Trophoblast cell (in vitro differentiated cells and primary cell): ENCODE results near the gene SRSF10.
A peak's percentile ranks its signal among the peaks of the same experiment; 100 is the strongest.
"Not testable (repeated sequence)": the region's sequence is repeated elsewhere in the genome, so short reads cannot be mapped to it uniquely, and the experiment has no call there.

Experiments
- DNase-seq, 2 donors: peaks; one replicate each; pipeline ENCODE4 v3.0.0-alpha.2; 2016
- H2AFZ ChIP-seq: 2 replicates; pipeline ENCODE4 v1.6.1; 2013; ENCODE audit warnings: low read length, moderate library complexity, mild to moderate bottlenecking; ENCODE audit not compliant: insufficient read depth, poor library complexity
- H2AK5ac ChIP-seq: 2 replicates; pipeline ENCODE4 v1.6.1; 2013; ENCODE audit warnings: mild to moderate bottlenecking, low read length
- H2BK120ac ChIP-seq: 2 replicates; pipeline ENCODE4 v1.6.1; 2013; ENCODE audit warnings: low read length, mild to moderate bottlenecking, moderate library complexity; ENCODE audit not compliant: insufficient read depth, poor library complexity
- H2BK12ac ChIP-seq: 2 replicates; pipeline ENCODE4 v1.6.1; 2013; ENCODE audit warnings: mild to moderate bottlenecking, low read length, moderate library complexity
- H2BK5ac ChIP-seq: 2 replicates; pipeline ENCODE4 v1.6.1; 2013; ENCODE audit warnings: low read length, low read depth, moderate library complexity, mild to moderate bottlenecking; ENCODE audit not compliant: poor library complexity
- H3K14ac ChIP-seq: 2 replicates; pipeline ENCODE4 v1.6.1; 2013; ENCODE audit warnings: mild to moderate bottlenecking, low read length
- H3K18ac ChIP-seq: 2 replicates; pipeline ENCODE4 v1.6.1; 2013; ENCODE audit warnings: mild to moderate bottlenecking, low read length
- H3K23ac ChIP-seq: 2 replicates; pipeline ENCODE4 v1.6.1; 2013; ENCODE audit warnings: low read length
- H3K27ac ChIP-seq: 2 replicates; pipeline ENCODE4 v1.5.1; 2013; ENCODE audit warnings: low read depth, mild to moderate bottlenecking, inconsistent platforms, low read length, moderate library complexity
- H3K27me3 ChIP-seq: 2 replicates; pipeline ENCODE4 v1.6.1; 2013; ENCODE audit warnings: inconsistent platforms, mild to moderate bottlenecking, low read length, moderate library complexity; ENCODE audit not compliant: insufficient read depth
- H3K36me3 ChIP-seq, 2 experiments: 1 replicate in 1 of 2; 2 replicates in 1 of 2; pipeline ENCODE4 v1.6.1; 2013; ENCODE audit warnings: low read length in 2 of 2, mild to moderate bottlenecking in 2 of 2, moderate library complexity in 1 of 2; ENCODE audit not compliant: insufficient read depth in 2 of 2, control insufficient read depth in 1 of 2
- H3K4ac ChIP-seq: 2 replicates; pipeline ENCODE4 v1.6.1; 2013; ENCODE audit warnings: low read depth, mild to moderate bottlenecking, low read length, moderate library complexity
- H3K4me1 ChIP-seq, 2 experiments: 1 replicate in 1 of 2; 2 replicates in 1 of 2; pipeline ENCODE4 v1.6.1; 2013; ENCODE audit warnings: low read length in 2 of 2, mild to moderate bottlenecking in 2 of 2, moderate library complexity in 1 of 2; ENCODE audit not compliant: insufficient read depth in 2 of 2, control insufficient read depth in 1 of 2
- H3K4me2 ChIP-seq: 2 replicates; pipeline ENCODE4 v1.6.1; 2013; ENCODE audit warnings: inconsistent platforms, mild to moderate bottlenecking, low read length, moderate library complexity
- H3K4me3 ChIP-seq: 2 replicates; pipeline ENCODE4 v1.5.1; 2013; ENCODE audit warnings: mild to moderate bottlenecking, low read depth, low read length, inconsistent platforms
- H3K79me1 ChIP-seq: one replicate; pipeline ENCODE4 v1.6.1; 2013; ENCODE audit warnings: low read length
- H3K79me2 ChIP-seq: 2 replicates; pipeline ENCODE4 v1.6.1; 2013; ENCODE audit warnings: low read length, mild to moderate bottlenecking; ENCODE audit not compliant: control insufficient read depth, insufficient read depth, poor library complexity
- H3K9ac ChIP-seq: 2 replicates; pipeline ENCODE4 v1.6.1; 2013; ENCODE audit warnings: mild to moderate bottlenecking, low read length
- H3K9me3 ChIP-seq: 2 replicates; pipeline ENCODE4 v1.6.1; 2013; ENCODE audit warnings: low read depth, mild to moderate bottlenecking, control low read depth, inconsistent platforms, low read length; ENCODE audit not compliant: insufficient read depth
- H4K12ac ChIP-seq: 2 replicates; pipeline ENCODE4 v1.6.1; 2013; ENCODE audit warnings: low read depth, mild to moderate bottlenecking, low read length, moderate library complexity
- H4K8ac ChIP-seq: 2 replicates; pipeline ENCODE4 v1.6.1; 2013; ENCODE audit warnings: low read depth, mild to moderate bottlenecking, low read length, moderate library complexity
- H4K91ac ChIP-seq: one replicate; pipeline ENCODE4 v1.6.1; 2013; ENCODE audit warnings: low read depth, mild to moderate bottlenecking, low read length, moderate library complexity
- WGBS: extraction: QIAGEN DNeasy Blood & Tissue Kit; methylation state at CpG from one replicate; pipeline ENCODE4 v1.1.7; 2013; ENCODE audit warnings: missing lambda C conversion rate; ENCODE audit not compliant: insufficient read length, insufficient coverage; ENCODE audit errors: extremely low coverage; 5-methylcytosine and 5-hydroxymethylcytosine counted together

SRSF10 gene

DNA sequence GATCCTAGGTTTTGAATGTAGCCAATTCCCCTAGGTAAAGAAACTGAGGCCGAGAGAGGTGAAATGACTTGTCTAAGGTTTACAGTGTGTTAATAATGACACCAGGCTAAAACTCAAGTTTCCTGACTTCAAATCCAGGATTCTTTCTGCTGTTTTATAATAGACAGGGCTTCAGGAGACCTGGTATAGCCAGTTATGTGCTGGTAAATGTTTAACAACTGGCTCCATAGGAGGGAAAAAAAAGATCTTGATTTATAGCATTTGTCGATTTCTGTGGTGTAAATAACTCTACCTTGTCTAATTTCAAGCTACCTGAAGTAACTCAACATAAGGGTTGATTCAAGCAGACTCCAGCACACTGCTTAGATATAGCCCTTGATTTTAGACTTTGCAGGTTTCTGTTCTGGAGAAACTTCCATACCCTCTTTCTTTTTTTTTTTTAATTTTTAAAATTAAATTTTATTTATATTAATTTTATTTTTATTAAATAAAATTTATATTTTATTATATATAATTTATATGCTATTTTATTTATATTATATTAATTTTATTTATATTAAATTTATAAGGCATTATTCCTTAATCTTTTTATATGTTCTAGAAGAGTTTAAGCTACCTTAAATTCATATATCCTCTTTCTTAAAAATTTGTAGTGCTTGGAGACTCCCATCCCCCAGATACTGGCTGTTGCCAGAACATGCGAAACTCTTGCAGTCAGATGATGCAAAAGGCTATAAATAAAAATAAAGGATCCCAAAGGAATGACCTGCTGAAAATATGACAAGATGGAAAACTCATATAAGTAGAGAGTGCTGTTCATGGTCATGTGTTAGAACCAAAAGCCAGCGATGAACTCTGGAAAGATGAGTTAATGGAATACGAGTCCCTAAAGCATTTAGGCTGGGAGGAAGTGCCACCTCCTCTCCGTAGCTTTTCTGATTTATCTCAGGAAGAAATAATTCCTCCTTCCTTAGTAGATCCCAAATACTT, 35.4 kb upstream of the SRSF10 start:
- no peaks in the 10 kb centered on the region for H3K27me3 ChIP-seq
- no peak overlapping the region for H2BK12ac ChIP-seq
- no peak overlapping the region for H3K4ac ChIP-seq
- H3K23ac ChIP-seq, result no peak overlapping the region
- H2AFZ ChIP-seq, result no peak overlapping the region
- no peak overlapping the region for H2AK5ac ChIP-seq
- no peak overlapping the region for H3K4me3 ChIP-seq
- WGBS, result no CpG with 5 or more reads among the region's 6 CpGs
- H2BK5ac ChIP-seq, result no peak overlapping the region
- H3K79me1 ChIP-seq, result peaks cover 4% of the 10 kb centered on the region
- no peak overlapping the region for H2BK120ac ChIP-seq
- H4K8ac ChIP-seq, result no peak overlapping the region
- H3K9me3 ChIP-seq, result no peaks in the 10 kb centered on the region
- no peak overlapping the region for H3K14ac ChIP-seq
- no peak overlapping the region for H4K91ac ChIP-seq
- H3K27ac ChIP-seq, result no peak overlapping the region
- H3K9ac ChIP-seq, result no peak overlapping the region
- H3K4me2 ChIP-seq, result no peak overlapping the region
- H4K12ac ChIP-seq, result no peak overlapping the region
- no peaks in the 10 kb centered on the region for H3K79me2 ChIP-seq
- no peaks in the 10 kb centered on the region for H3K36me3 ChIP-seq
- H3K18ac ChIP-seq, result no peak overlapping the region
- DNase-seq, result no peak
- peaks cover 7 to 11% of the 10 kb centered on the region in 2 experiments for H3K4me1 ChIP-seq

GRCh38 chr1:24012878-24013277, 32.8 kb upstream of the SRSF10 start:
- H4K8ac ChIP-seq, H3K4ac ChIP-seq, H3K9me3 ChIP-seq, H3K79me1 ChIP-seq, H2BK5ac ChIP-seq, H2BK120ac ChIP-seq, H3K27me3 ChIP-seq, H2BK12ac ChIP-seq, DNase-seq, H2AK5ac ChIP-seq, H3K4me1 ChIP-seq, H4K91ac ChIP-seq, H3K4me3 ChIP-seq, H3K4me2 ChIP-seq, H3K18ac ChIP-seq, H4K12ac ChIP-seq, H3K14ac ChIP-seq, H3K23ac ChIP-seq, H3K36me3 ChIP-seq, H2AFZ ChIP-seq, H3K79me2 ChIP-seq, H3K27ac ChIP-seq, H3K9ac ChIP-seq: not testable (repeated sequence)
- WGBS, result no CpG with 5 or more reads among the region's 8 CpGs

DNA sequence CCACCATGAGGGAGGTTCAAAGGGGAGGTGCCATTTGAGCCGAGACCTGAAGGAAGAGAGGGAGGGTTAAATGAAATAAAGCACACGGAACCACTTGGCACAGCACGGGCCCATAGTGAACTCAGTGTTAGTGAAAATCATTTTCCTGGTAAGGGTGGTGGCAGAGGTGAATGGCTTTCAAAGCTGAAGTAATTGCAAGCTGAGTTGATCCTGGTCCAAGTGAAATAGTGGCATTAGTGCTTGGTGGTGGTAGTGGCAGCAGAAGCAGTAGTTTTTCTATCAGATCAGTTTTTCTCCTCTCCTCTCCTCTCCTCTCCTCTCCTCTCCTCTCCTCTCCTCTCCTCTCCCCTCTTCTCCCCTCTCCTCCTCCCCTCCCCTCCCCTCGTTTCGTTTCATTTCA, 30.5 kb upstream of the SRSF10 start:
- Histone ChIP-seq H2AK5ac (no peak overlapping the region), H3K27me3 (no peaks in the 10 kb centered on the region), H3K27ac (no peak overlapping the region), H3K4me1 (peaks cover 0 to 3% of the 10 kb centered on the region in 2 experiments), H2BK120ac (no peak overlapping the region), H3K18ac (no peak overlapping the region), H4K8ac (no peak overlapping the region), H2BK12ac (no peak overlapping the region), H2AFZ (no peak overlapping the region), H3K4me3 (no peak overlapping the region), H4K12ac (no peak overlapping the region), H3K4ac (no peak overlapping the region), H3K23ac (no peak overlapping the region), H4K91ac (no peak overlapping the region), H3K9me3 (no peaks in the 10 kb centered on the region), H3K36me3 (no peaks in the 10 kb centered on the region), H3K79me2 (no peaks in the 10 kb centered on the region), H3K79me1 (no peaks in the 10 kb centered on the region), H2BK5ac (no peak overlapping the region), H3K9ac (peak overlapping the region; percentile 70), H3K4me2 (no peak overlapping the region), H3K14ac (no peak overlapping the region)
- no peak for DNase-seq
- 87% methylated on average over 2 of the region's 5 CpGs for WGBS

DNA sequence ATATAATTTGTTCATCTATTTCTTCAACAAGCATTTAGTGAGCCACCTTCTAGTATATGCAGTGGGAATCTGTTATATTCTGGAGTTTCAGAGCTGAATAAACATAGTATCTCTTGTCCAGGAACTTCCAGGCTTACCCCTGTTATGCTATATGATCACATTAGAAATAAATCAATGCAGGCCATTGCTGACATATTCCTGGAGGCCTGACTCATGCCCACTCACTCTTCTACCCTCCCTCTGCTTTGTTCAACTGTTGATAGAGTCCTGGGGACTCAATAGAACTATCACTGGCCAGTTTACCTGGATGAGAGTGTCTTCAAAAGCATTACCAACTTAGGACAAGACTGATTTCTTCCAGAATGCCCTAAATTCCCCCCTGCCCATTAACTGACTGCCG, 29.3 kb upstream of the SRSF10 start:
- Histone ChIP-seq H3K4me2 (no peak overlapping the region), H3K9me3 (no peaks in the 10 kb centered on the region), H3K36me3 (no peaks in the 10 kb centered on the region), H3K14ac (no peak overlapping the region), H2BK120ac (no peak overlapping the region), H3K27ac (no peak overlapping the region), H3K4me1 (peaks cover 0 to 3% of the 10 kb centered on the region in 2 experiments), H3K18ac (no peak overlapping the region), H3K79me2 (no peaks in the 10 kb centered on the region), H2AFZ (no peak overlapping the region), H4K12ac (no peak overlapping the region), H3K4me3 (no peak overlapping the region), H4K8ac (no peak overlapping the region), H3K27me3 (no peaks in the 10 kb centered on the region), H2AK5ac (no peak overlapping the region), H3K9ac (no peak overlapping the region), H3K23ac (no peak overlapping the region), H4K91ac (no peak overlapping the region), H3K4ac (no peak overlapping the region), H2BK5ac (no peak overlapping the region), H2BK12ac (no peak overlapping the region), H3K79me1 (no peaks in the 10 kb centered on the region)
- no CpG with 5 or more reads among the region's 1 CpG for WGBS
- no peak for DNase-seq
